Liver (tissue), 9 donors: Measurements from ENCODE around the gene NRIP1. TPM values are rescaled to one million over a fixed set of nuclear protein-coding genes. Genes with fewer than 3 reads are reported as not detected.
A peak's percentile ranks its signal among the peaks of the same experiment; 100 is the strongest.

Experiments
- DNase-seq: peaks from one replicate; pipeline ENCODE4 v3.0.0-alpha.2; 2017; ENCODE audit warnings: low spot score
- H3K27ac ChIP-seq, 2 donors: one replicate each; pipeline ENCODE4 v1.7.0; 2013; ENCODE audit warnings: inconsistent platforms in 2 of 2, low read length in 2 of 2, control low read depth in 1 of 2, low read depth in 1 of 2, mild to moderate bottlenecking in 1 of 2
- H3K27me3 ChIP-seq, 4 donors: one replicate each; pipeline versions ENCODE4 v1.6.1 to v1.7.0; 2013; ENCODE audit warnings: low read length in 3 of 4, inconsistent platforms in 1 of 4, mild to moderate bottlenecking in 1 of 4, moderate library complexity in 1 of 4; ENCODE audit not compliant: control insufficient read depth in 4 of 4, insufficient read depth in 4 of 4
- H3K36me3 ChIP-seq, 4 donors: one replicate each; pipeline versions ENCODE4 v1.6.1 to v1.7.0; 2013; ENCODE audit warnings: low read length in 3 of 4, mild to moderate bottlenecking in 3 of 4, low read depth in 1 of 4, moderate library complexity in 1 of 4; ENCODE audit not compliant: control insufficient read depth in 4 of 4, insufficient read depth in 3 of 4
- H3K4me1 ChIP-seq, 4 donors: one replicate each; pipeline versions ENCODE4 v1.6.1 to v1.7.0; 2013; ENCODE audit warnings: low read length in 3 of 4, mild to moderate bottlenecking in 3 of 4, moderate library complexity in 1 of 4; ENCODE audit not compliant: control insufficient read depth in 4 of 4, insufficient read depth in 4 of 4
- H3K4me3 ChIP-seq, 3 donors: one replicate each; pipeline versions ENCODE4 v1.6.1 to v1.7.0; 2013; ENCODE audit warnings: low read length in 3 of 3, control low read depth in 1 of 3, low read depth in 1 of 3, mild to moderate bottlenecking in 1 of 3
- H3K9ac ChIP-seq, 2 donors: one replicate each; pipeline ENCODE4 v1.7.0; 2013; ENCODE audit warnings: low read length in 2 of 2, mild to moderate bottlenecking in 2 of 2, moderate library complexity in 2 of 2, control low read depth in 1 of 2, low read depth in 1 of 2
- H3K9me3 ChIP-seq, 4 donors: one replicate each; pipeline versions ENCODE4 v1.6.1 to v1.7.0; 2013; ENCODE audit warnings: low read length in 3 of 4; ENCODE audit not compliant: control insufficient read depth in 4 of 4
- ATF3 ChIP-seq: IDR thresholded peaks from 2 replicates; pipeline ENCODE4 v1.6.1; 2016; ENCODE audit warnings: antibody characterized with exemption
- EGR1 ChIP-seq, 2 donors: IDR thresholded peaks; 2 replicates each; pipeline ENCODE4 v1.6.1; 2016 to 2018; ENCODE audit warnings: antibody characterized with exemption in 2 of 2, low read depth in 2 of 2
- FOXA1 ChIP-seq: IDR thresholded peaks from 2 replicates; pipeline ENCODE4 v1.6.1; 2016; ENCODE audit warnings: antibody characterized with exemption
- HNF4A ChIP-seq, 2 donors: conservative IDR thresholded peaks; 2 replicates each; pipeline ENCODE4 v1.6.1; 2016; ENCODE audit warnings: antibody characterized with exemption in 2 of 2, mild to moderate bottlenecking in 2 of 2
- HNF4G ChIP-seq: IDR thresholded peaks from 2 replicates; pipeline ENCODE4 v1.6.1; 2016; ENCODE audit warnings: antibody characterized with exemption
- MAX ChIP-seq: IDR thresholded peaks from 2 replicates; pipeline ENCODE4 v1.6.1; 2016; ENCODE audit warnings: antibody characterized with exemption
- NR2F2 ChIP-seq: IDR thresholded peaks from 2 replicates; pipeline ENCODE4 v1.6.1; 2016; ENCODE audit warnings: antibody characterized with exemption
- RAD21 ChIP-seq, 2 donors: IDR thresholded peaks; 2 replicates each; pipeline ENCODE4 v1.6.1; 2016; ENCODE audit warnings: antibody characterized with exemption in 2 of 2, mild to moderate bottlenecking in 2 of 2
- RXRA ChIP-seq, 2 donors: IDR thresholded peaks; 2 replicates each; pipeline ENCODE4 v1.6.1; 2017 to 2018; ENCODE audit warnings: antibody characterized with exemption in 2 of 2, mild to moderate bottlenecking in 1 of 2
- SP1 ChIP-seq: IDR thresholded peaks from 2 replicates; pipeline ENCODE4 v1.6.1; 2018; ENCODE audit warnings: antibody characterized with exemption, mild to moderate bottlenecking
- WGBS: extraction: QIAGEN DNeasy Blood & Tissue Kit; methylation state at CpG from one replicate; pipeline ENCODE4 v1.1.7; 2013; 5-methylcytosine and 5-hydroxymethylcytosine counted together
- polyA plus RNA-seq, 2 donors: library from polyadenylated mRNA; stranded (reverse) in 1 of 2; unstranded in 1 of 2; fragments of 200-250 nt in 1 of 2; fragments of >200 nt in 1 of 2; fragmentation: Nextera tagmentation in 1 of 2; extraction: Ambion mirVana in 1 of 2; gene quantifications; one replicate each; pipeline versions ENCODE4 v1.2.1 to v1.2.3, GENCODE V29; 2013 to 2015
- total RNA-seq, 2 donors: library from RNA; depleted of rRNA; stranded (reverse); fragments of >200 nt; gene quantifications; one replicate each; pipeline ENCODE4 v1.2.3, GENCODE V29; 2014
- TF ChIP-seq, protein P1 (sequence below): IDR thresholded peaks from 2 replicates; pipeline ENCODE4 v1.6.1; 2016; ENCODE audit warnings: antibody characterized with exemption, mild to moderate bottlenecking
- TF ChIP-seq, protein P2 (sequence below): fragments of 150-350 bp; IDR thresholded peaks from 2 replicates; pipeline ENCODE4 v1.5.1; 2017; ENCODE audit warnings: improper control_type of control experiment, low read depth, low read length; ENCODE audit not compliant: missing input control
- donor health status: healthy.
- donor health status: healthy.
- donor health status: healthy.
- donor health status: healthy.
- donor health status: healthy.

NRIP1 gene
- total and polyA plus RNA-seq, 4 donors, result 3.8 to 28.4 (median 12.6) TPM

DNA sequence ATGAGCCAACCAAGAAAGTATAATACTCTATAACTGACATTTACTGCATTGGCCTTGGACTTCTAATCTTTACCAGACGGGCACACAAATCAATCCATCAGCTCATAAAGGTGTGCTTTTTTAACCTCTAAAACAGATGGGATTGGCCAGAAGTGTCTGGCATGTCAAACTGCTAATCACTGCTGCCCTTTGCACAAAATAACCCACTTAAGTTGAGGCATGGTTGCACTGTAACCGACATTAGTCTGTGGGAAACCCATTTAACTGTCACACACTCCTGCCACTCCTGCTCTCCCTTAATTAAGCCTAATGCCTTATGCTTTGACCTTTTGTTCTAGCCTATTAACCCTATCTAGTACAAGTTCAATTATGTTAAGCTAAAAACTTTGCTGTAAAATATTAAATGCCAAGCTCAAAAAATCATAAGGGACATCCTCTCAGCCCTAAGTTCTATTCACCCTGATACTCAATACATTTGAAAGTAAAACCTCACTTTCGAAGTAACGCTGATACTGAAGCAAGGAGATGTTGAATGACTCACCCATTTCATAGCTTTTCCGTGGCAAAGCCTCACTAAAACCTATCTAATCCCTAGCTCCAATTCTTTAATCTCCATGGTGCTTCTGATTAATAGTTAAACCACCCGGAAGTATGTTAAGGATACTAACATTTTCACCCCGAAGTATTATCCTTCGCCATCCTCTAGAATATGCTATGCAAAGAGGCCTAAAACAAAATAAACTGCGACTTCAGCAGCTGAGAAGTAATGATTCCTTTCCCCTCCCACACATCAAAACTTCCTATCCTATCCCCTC lies 12.9 kb downstream of the NRIP1 start:
- H3K27me3 ChIP-seq, result no peaks in the 10 kb centered on the region
- no peaks in the 10 kb centered on the region for H3K9me3 ChIP-seq
- H3K4me1 ChIP-seq, result peaks cover 12 to 55% (median 22%) of the 10 kb centered on the region in 4 donors
- H3K27ac ChIP-seq, result no peak overlapping the region
- H3K4me3 ChIP-seq, result no peak overlapping the region
- no peaks in the 10 kb centered on the region for H3K36me3 ChIP-seq
- 49% methylated on average over 9 of the region's 9 CpGs for WGBS
- DNase-seq, result no peak
- no peak overlapping the region for H3K9ac ChIP-seq
- TF ChIP-seq NR2F2, result peak; percentile 77
- no peak for TF ChIP-seq RXRA (IDR thresholded peaks at IDR 0.05)
- no peak for TF ChIP-seq EGR1 (IDR thresholded peaks at IDR 0.05; ENCODE audit: low read depth in 2 of 2)
- TF ChIP-seq HNF4A (conservative IDR thresholded peaks at IDR 0.05), result peak in 1 of 2 donors; percentile 7
- no peak for TF ChIP-seq MAX
- TF ChIP-seq FOXA1, result no peak
- no peak for TF ChIP-seq ATF3
- no peak for TF ChIP-seq SP1

GRCh38 chr21:15050568-15051377 lies 14.0 kb downstream of the NRIP1 start:
- peaks cover 12 to 51% (median 21%) of the 10 kb centered on the region in 4 donors for H3K4me1 ChIP-seq

More at GRCh38 chr21:15050568-15051377, 14.0 kb downstream of the NRIP1 start:
- 60% methylated on average over 11 of the region's 11 CpGs for WGBS
- H3K9ac ChIP-seq, result no peak overlapping the region
- H3K9me3 ChIP-seq, result no peaks in the 10 kb centered on the region
- no peak overlapping the region for H3K27ac ChIP-seq
- no peaks in the 10 kb centered on the region for H3K27me3 ChIP-seq
- H3K4me3 ChIP-seq, result no peak overlapping the region
- TF ChIP-seq FOXA1 (no peak), RAD21 (IDR thresholded peaks at IDR 0.05) (no peak), HNF4A (conservative IDR thresholded peaks at IDR 0.05) (no peak), HNF4G (no peak)
- TF ChIP-seq, protein P1, sequence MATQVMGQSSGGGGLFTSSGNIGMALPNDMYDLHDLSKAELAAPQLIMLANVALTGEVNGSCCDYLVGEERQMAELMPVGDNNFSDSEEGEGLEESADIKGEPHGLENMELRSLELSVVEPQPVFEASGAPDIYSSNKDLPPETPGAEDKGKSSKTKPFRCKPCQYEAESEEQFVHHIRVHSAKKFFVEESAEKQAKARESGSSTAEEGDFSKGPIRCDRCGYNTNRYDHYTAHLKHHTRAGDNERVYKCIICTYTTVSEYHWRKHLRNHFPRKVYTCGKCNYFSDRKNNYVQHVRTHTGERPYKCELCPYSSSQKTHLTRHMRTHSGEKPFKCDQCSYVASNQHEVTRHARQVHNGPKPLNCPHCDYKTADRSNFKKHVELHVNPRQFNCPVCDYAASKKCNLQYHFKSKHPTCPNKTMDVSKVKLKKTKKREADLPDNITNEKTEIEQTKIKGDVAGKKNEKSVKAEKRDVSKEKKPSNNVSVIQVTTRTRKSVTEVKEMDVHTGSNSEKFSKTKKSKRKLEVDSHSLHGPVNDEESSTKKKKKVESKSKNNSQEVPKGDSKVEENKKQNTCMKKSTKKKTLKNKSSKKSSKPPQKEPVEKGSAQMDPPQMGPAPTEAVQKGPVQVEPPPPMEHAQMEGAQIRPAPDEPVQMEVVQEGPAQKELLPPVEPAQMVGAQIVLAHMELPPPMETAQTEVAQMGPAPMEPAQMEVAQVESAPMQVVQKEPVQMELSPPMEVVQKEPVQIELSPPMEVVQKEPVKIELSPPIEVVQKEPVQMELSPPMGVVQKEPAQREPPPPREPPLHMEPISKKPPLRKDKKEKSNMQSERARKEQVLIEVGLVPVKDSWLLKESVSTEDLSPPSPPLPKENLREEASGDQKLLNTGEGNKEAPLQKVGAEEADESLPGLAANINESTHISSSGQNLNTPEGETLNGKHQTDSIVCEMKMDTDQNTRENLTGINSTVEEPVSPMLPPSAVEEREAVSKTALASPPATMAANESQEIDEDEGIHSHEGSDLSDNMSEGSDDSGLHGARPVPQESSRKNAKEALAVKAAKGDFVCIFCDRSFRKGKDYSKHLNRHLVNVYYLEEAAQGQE, result no peak
- TF ChIP-seq, protein P2, sequence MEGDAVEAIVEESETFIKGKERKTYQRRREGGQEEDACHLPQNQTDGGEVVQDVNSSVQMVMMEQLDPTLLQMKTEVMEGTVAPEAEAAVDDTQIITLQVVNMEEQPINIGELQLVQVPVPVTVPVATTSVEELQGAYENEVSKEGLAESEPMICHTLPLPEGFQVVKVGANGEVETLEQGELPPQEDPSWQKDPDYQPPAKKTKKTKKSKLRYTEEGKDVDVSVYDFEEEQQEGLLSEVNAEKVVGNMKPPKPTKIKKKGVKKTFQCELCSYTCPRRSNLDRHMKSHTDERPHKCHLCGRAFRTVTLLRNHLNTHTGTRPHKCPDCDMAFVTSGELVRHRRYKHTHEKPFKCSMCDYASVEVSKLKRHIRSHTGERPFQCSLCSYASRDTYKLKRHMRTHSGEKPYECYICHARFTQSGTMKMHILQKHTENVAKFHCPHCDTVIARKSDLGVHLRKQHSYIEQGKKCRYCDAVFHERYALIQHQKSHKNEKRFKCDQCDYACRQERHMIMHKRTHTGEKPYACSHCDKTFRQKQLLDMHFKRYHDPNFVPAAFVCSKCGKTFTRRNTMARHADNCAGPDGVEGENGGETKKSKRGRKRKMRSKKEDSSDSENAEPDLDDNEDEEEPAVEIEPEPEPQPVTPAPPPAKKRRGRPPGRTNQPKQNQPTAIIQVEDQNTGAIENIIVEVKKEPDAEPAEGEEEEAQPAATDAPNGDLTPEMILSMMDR, result no peak
- no peaks in the 10 kb centered on the region for H3K36me3 ChIP-seq
- no peak for DNase-seq
